K562 (cell line): ENCODE measurements around the gene COL16A1. TPM values are rescaled to one million over a fixed set of nuclear protein-coding genes. Genes with fewer than 3 reads are reported as not detected.

ENCODE experiments used
- ATAC-seq: fragments of 200-7000 bp; cut with Tn5 transposase; 3 replicates; pipeline ENCODE4 v1.9.1; 2020; ENCODE audit warnings: moderate library complexity
- BruUV-seq: library from RNA; stranded (reverse); fragments of 400-500 nt; replicated peaks from 2 replicates; lab custom pipeline; 2021; lab: Mats Ljungman, UMichigan
- CTCF ChIA-PET: fragments of 300-600 bp; formaldehyde crosslinking; extraction: SDS; loops from one replicate; lab custom pipeline; 2021; ENCODE audit warnings: low intra/inter-chr PET ratio; lab: Yijun Ruan, JAX
- POLR2A ChIA-PET: fragments of 300-600, 350-650 bp; sonication (Branson Sonifier 250); formaldehyde crosslinking; extraction: SDS; loops from one replicate; lab custom pipeline; 2021; ENCODE audit warnings: antibody characterized with exemption, inconsistent platforms; lab: Yijun Ruan, JAX
- DNase-seq, 4 experiments: peaks; one replicate each; pipeline versions ENCODE4 v3.0.0 to v3.0.0-alpha.2; 2011 to 2018; ENCODE audit warnings: low spot score in 3 of 4, mixed read lengths in 3 of 4; ENCODE audit errors: extremely low read depth in 1 of 4
- FAIRE-seq: peaks from 2 replicates; lab custom pipeline; 2011; peaks lifted over from hg19 to GRCh38; lab: Jason Lieb, UNC
- H2AFZ ChIP-seq: 2 replicates; pipeline ENCODE4 v1.6.0; 2011; ENCODE audit warnings: low read depth, low read length, control low read depth, inconsistent platforms
- H3K27ac ChIP-seq: fragments of 200-600 bp; 3 replicates; pipeline ENCODE4 v1.8.0; 2011; ENCODE audit warnings: low read depth, mild to moderate bottlenecking, control low read depth, inconsistent platforms, low read length, moderate library complexity, mixed read lengths; ENCODE audit errors: extremely low read depth
- H3K27me3 ChIP-seq, 2 experiments: fragments of 300-600 bp in 1 of 2; 2 replicates in 1 of 2; 3 replicates in 1 of 2; pipeline versions ENCODE4 v1.6.0 to v1.8.0; 2011; ENCODE audit warnings: inconsistent platforms in 2 of 2, low read length in 2 of 2, mild to moderate bottlenecking in 1 of 2, mixed read lengths in 1 of 2, moderate library complexity in 1 of 2; ENCODE audit not compliant: control insufficient read depth in 2 of 2, insufficient read depth in 2 of 2
- H3K36me3 ChIP-seq: fragments of 300-600 bp; 3 replicates; pipeline ENCODE4 v1.8.0; 2011; ENCODE audit warnings: mild to moderate bottlenecking, low read length, inconsistent platforms; ENCODE audit not compliant: control insufficient read depth, insufficient read depth
- H3K4me1 ChIP-seq, 2 experiments: fragments of 200-600 bp in 1 of 2; replicated peaks in 1 of 2; 2 replicates in 1 of 2; 3 replicates in 1 of 2; pipeline versions ENCODE4 v1.5.1 to v1.8.0; 2011; ENCODE audit warnings: inconsistent platforms in 2 of 2, low read length in 2 of 2, mild to moderate bottlenecking in 1 of 2, mixed read lengths in 1 of 2, moderate library complexity in 1 of 2; ENCODE audit not compliant: control insufficient read depth in 2 of 2, insufficient read depth in 2 of 2
- H3K4me2 ChIP-seq: 2 replicates; pipeline ENCODE4 v1.6.1; 2011; ENCODE audit warnings: low read length, control low read depth, inconsistent platforms, mixed read lengths; ENCODE audit not compliant: insufficient read depth
- H3K4me3 ChIP-seq: fragments of 200-600 bp; sonication (generic), shearing (Covaris generic); 2 replicates; pipeline ENCODE4 v1.5.1; 2016; ENCODE audit warnings: control low read depth, inconsistent platforms
- H3K79me2 ChIP-seq: fragments of 200-600 bp; 3 replicates; pipeline ENCODE4 v1.8.0; 2011; ENCODE audit warnings: low read length, inconsistent platforms; ENCODE audit not compliant: control insufficient read depth, insufficient read depth
- H3K9ac ChIP-seq, 2 experiments: 2 replicates each; pipeline versions ENCODE4 v1.6.0 to v1.6.1; 2011; ENCODE audit warnings: low read depth in 2 of 2, low read length in 2 of 2, control low read depth in 1 of 2, inconsistent platforms in 1 of 2, mild to moderate bottlenecking in 1 of 2, mixed read lengths in 1 of 2; ENCODE audit not compliant: insufficient read depth in 1 of 2
- H3K9me1 ChIP-seq: one replicate; pipeline ENCODE4 v1.6.0; 2011; ENCODE audit warnings: inconsistent platforms, mild to moderate bottlenecking, low read length, moderate library complexity; ENCODE audit not compliant: control insufficient read depth, insufficient read depth
- H3K9me3 ChIP-seq: replicated peaks from 2 replicates; pipeline ENCODE4 v1.5.1; 2011; ENCODE audit warnings: low read depth, low read length, inconsistent platforms; ENCODE audit not compliant: control insufficient read depth, insufficient read depth
- H4K20me1 ChIP-seq: replicated peaks from 2 replicates; pipeline ENCODE4 v1.6.1; 2011; ENCODE audit warnings: low read length, inconsistent platforms, mixed read lengths; ENCODE audit not compliant: control insufficient read depth, insufficient read depth
- CEBPG ChIP-seq, 3 experiments: fragments of 200-800 bp in 1 of 3; sonication (Bioruptor generic) in 1 of 3; sonication (generic) in 1 of 3; formaldehyde crosslinking in 1 of 3; IDR thresholded peaks in 2 of 3; conservative IDR thresholded peaks in 1 of 3; 2 replicates each; pipeline versions ENCODE4 v1.6.1 to v1.8.0; 2016 to 2022; ENCODE audit warnings: missing compliant biosample characterization in 2 of 3, missing genetic modification characterization in 2 of 3, mild to moderate bottlenecking in 1 of 3, missing genetic modification reagents in 1 of 3
- E2F1 ChIP-seq: sonication (generic); formaldehyde crosslinking; IDR thresholded peaks from 2 replicates; pipeline ENCODE4 v1.8.1; 2023; ENCODE audit warnings: mild to moderate bottlenecking, missing genetic modification reagents, moderate library complexity
- GABPB1 ChIP-seq: sonication (generic); formaldehyde crosslinking; IDR thresholded peaks from 2 replicates; pipeline ENCODE4 v1.8.0; 2022; ENCODE audit warnings: mild to moderate bottlenecking, missing genetic modification reagents
- IRF2 ChIP-seq: sonication (generic); formaldehyde crosslinking; IDR thresholded peaks from 2 replicates; pipeline ENCODE4 v1.8.1; 2022; ENCODE audit warnings: mild to moderate bottlenecking, missing genetic modification reagents
- RBM39 ChIP-seq: fragments of 200-400 bp; formaldehyde crosslinking; optimal IDR thresholded peaks from 2 replicates; pipeline ENCODE3; 2018; ENCODE audit warnings: low read depth, low read length
- RHOXF2B ChIP-seq: fragments of 250-450 bp; sonication (Bioruptor Pico); conservative IDR thresholded peaks from 2 replicates; pipeline ENCODE4 v1.5.1; 2021
- SPI1 ChIP-seq: IDR thresholded peaks from 2 replicates; pipeline ENCODE4 v1.6.1; 2011; ENCODE audit warnings: low read depth, low read length, control low read depth, borderline replicate concordance
- ZNF639 ChIP-seq, 2 experiments: fragments of 200-800 bp in 1 of 2; sonication (Bioruptor generic) in 1 of 2; sonication (generic) in 1 of 2; formaldehyde crosslinking in 1 of 2; IDR thresholded peaks in 1 of 2; conservative IDR thresholded peaks in 1 of 2; 2 replicates each; pipeline versions ENCODE4 v1.5.0 to v1.6.1; 2016 to 2020; ENCODE audit warnings: missing compliant biosample characterization in 1 of 2, missing genetic modification characterization in 1 of 2, missing genetic modification reagents in 1 of 2
- ZNF699 ChIP-seq: fragments of 250-450 bp; sonication (Bioruptor Pico); IDR thresholded peaks from 2 replicates; pipeline ENCODE4 v1.8.0; 2021; ENCODE audit warnings: mild to moderate bottlenecking, moderate library complexity; ENCODE audit not compliant: insufficient replicate concordance
- ZZZ3 ChIP-seq: fragments of 450-650 bp; IDR thresholded peaks from 2 replicates; pipeline ENCODE4 v1.6.1; 2016; ENCODE audit warnings: antibody characterized with exemption, mild to moderate bottlenecking, moderate library complexity
- WGBS: fragments of 100-300 bp; shearing (Covaris generic); methylation state at CpG from one replicate; pipeline ENCODE4 v1.1.6; 2016; ENCODE audit warnings: low coverage, mixed read lengths; ENCODE audit not compliant: insufficient coverage; ENCODE audit errors: missing lambda C conversion rate; 5-methylcytosine and 5-hydroxymethylcytosine counted together
- in situ Hi-C: fragments of 300-500 bp; cut with MboI; formaldehyde crosslinking; loops from 4 replicates; pipeline ENCODE4 v1.15.0; 2018; ENCODE audit warnings: inconsistent platforms, mixed read lengths
- intact Hi-C: fragments of 100-400 bp; cut with micrococcal nuclease; formaldehyde crosslinking; loops from 2 replicates; pipeline ENCODE4 v1.14.2; 2022
- polyA plus RNA-seq, 8 experiments: library from polyadenylated mRNA; depleted of rRNA in 4 of 8; stranded (reverse) in 5 of 8; unstranded in 3 of 8; fragments of >200 nt; fragmentation: Nextera tagmentation in 2 of 8; fragmentation: Illumina TruSeq in 1 of 8; extraction: Ambion mirVana in 2 of 8; extraction: Trizol in 1 of 8; gene quantifications; 2 replicates each; pipeline versions ENCODE4 v1.2.1 to v1.2.3, GENCODE V29; 2011 to 2014; ENCODE audit warnings: inconsistent platforms in 1 of 8, missing spikeins in 1 of 8
- total RNA-seq, 7 experiments: library from RNA; depleted of rRNA in 6 of 7; stranded (reverse); fragments of >200 nt in 6 of 7; fragmentation: Illumina TruSeq in 2 of 7; extraction: Trizol in 2 of 7; gene quantifications; 2 replicates each; pipeline versions ENCODE4 v1.2.1 to v1.2.3, GENCODE V29; 2011 to 2021; ENCODE audit warnings: low replicate concordance in 1 of 7
- TF ChIP-seq, protein P1 (sequence below): fragments of 450-650 bp; IDR thresholded peaks from 2 replicates; pipeline ENCODE4 v1.7.0; 2016; ENCODE audit warnings: borderline replicate concordance
- TF ChIP-seq, protein P2 (sequence below): sonication (generic); formaldehyde crosslinking; IDR thresholded peaks from 2 replicates; pipeline ENCODE4 v1.8.0; 2022; ENCODE audit warnings: mild to moderate bottlenecking, missing genetic modification reagents
- TF ChIP-seq, protein P3 (sequence below): fragments of 250-450 bp; sonication (Bioruptor Pico); IDR thresholded peaks from 2 replicates; pipeline ENCODE4 v1.8.0; 2021; ENCODE audit warnings: borderline replicate concordance, mild to moderate bottlenecking, moderate library complexity; ENCODE audit not compliant: poor library complexity, severe bottlenecking

The COL16A1 gene
- total and polyA plus RNA-seq, 9 of the 15 experiments (the other 6 are each of a cell fraction or from before 2014, with no cell fraction given): 0.11 to 0.60 (median 0.11) TPM; not detected in 6

GRCh38 chr1:31718327-31718897, 14.6 kb upstream of the COL16A1 start:
- Histone ChIP-seq H2AFZ (no peak overlapping the region), H3K79me2 (no peaks in the 10 kb centered on the region), H3K9me1 (no peaks in the 10 kb centered on the region), H3K27ac (no peak overlapping the region), H3K4me2 (no peak overlapping the region), H3K4me1 (peaks cover 26 to 33% of the 10 kb centered on the region in 2 experiments; a peak in 4 of 5 replicates), H3K27me3 (peaks cover 12 to 45% of the 10 kb centered on the region in 2 experiments), H3K36me3 (no peaks in the 10 kb centered on the region), H3K9me3 (no peaks in the 10 kb centered on the region), H3K4me3 (no peak overlapping the region), H3K9ac (0 out of 4 replicates have a peak overlapping the region, but pooled peaks of 1 of the 2 experiments have one; percentile 5), H4K20me1 (peaks cover 17% of the 10 kb centered on the region; the same call in 1 of the 2 replicates)
- no peak for ATAC-seq
- ChIA-PET POLR2A (interaction anchor here (0.7 to 0.8 kb wide), 2 partner anchors 18 to 39 kb away, joined by 3 to 4 read pairs; no protein-coding TSS in a partner anchor), CTCF (interaction anchor here (0.6 kb wide), 1 partner anchor 54 kb away, joined by 3 read pairs; no protein-coding TSS in a partner anchor)
- BruUV-seq: no TSS peak
- 3% methylated on average over 4 of the region's 4 CpGs for WGBS
- DNase-seq: no peak
- intact Hi-C loops: no loop called here
- no peak for FAIRE-seq
- in situ Hi-C loops: no loop called here
- TF ChIP-seq, protein P1, sequence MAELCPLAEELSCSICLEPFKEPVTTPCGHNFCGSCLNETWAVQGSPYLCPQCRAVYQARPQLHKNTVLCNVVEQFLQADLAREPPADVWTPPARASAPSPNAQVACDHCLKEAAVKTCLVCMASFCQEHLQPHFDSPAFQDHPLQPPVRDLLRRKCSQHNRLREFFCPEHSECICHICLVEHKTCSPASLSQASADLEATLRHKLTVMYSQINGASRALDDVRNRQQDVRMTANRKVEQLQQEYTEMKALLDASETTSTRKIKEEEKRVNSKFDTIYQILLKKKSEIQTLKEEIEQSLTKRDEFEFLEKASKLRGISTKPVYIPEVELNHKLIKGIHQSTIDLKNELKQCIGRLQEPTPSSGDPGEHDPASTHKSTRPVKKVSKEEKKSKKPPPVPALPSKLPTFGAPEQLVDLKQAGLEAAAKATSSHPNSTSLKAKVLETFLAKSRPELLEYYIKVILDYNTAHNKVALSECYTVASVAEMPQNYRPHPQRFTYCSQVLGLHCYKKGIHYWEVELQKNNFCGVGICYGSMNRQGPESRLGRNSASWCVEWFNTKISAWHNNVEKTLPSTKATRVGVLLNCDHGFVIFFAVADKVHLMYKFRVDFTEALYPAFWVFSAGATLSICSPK: no peak
- TF ChIP-seq ZNF699 (CRISPR knock-in tag): no peak
- TF ChIP-seq, protein P2, sequence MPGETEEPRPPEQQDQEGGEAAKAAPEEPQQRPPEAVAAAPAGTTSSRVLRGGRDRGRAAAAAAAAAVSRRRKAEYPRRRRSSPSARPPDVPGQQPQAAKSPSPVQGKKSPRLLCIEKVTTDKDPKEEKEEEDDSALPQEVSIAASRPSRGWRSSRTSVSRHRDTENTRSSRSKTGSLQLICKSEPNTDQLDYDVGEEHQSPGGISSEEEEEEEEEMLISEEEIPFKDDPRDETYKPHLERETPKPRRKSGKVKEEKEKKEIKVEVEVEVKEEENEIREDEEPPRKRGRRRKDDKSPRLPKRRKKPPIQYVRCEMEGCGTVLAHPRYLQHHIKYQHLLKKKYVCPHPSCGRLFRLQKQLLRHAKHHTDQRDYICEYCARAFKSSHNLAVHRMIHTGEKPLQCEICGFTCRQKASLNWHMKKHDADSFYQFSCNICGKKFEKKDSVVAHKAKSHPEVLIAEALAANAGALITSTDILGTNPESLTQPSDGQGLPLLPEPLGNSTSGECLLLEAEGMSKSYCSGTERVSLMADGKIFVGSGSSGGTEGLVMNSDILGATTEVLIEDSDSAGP (CRISPR knock-in tag): no peak
- no peak for TF ChIP-seq ZNF639 (CRISPR knock-in tag; conservative IDR thresholded peaks at IDR 0.05 in 1 of 2, IDR thresholded peaks at IDR 0.05 in 1 of 2)
- TF ChIP-seq E2F1 (CRISPR knock-in tag): no peak
- TF ChIP-seq RBM39: no peak
- no peak for TF ChIP-seq RHOXF2B (CRISPR knock-in tag)
- TF ChIP-seq, protein P3, sequence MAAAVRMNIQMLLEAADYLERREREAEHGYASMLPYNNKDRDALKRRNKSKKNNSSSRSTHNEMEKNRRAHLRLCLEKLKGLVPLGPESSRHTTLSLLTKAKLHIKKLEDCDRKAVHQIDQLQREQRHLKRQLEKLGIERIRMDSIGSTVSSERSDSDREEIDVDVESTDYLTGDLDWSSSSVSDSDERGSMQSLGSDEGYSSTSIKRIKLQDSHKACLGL: no peak
- no peak for TF ChIP-seq CEBPG (CRISPR knock-in tag; IDR thresholded peaks at IDR 0.05)
- no peak for TF ChIP-seq CEBPG (tag; conservative IDR thresholded peaks at IDR 0.05 in 1 of 2, IDR thresholded peaks at IDR 0.05 in 1 of 2)
- no peak for TF ChIP-seq GABPB1
- no peak for TF ChIP-seq SPI1
- no peak for TF ChIP-seq ZZZ3
- no peak for TF ChIP-seq IRF2 (CRISPR knock-in tag)
